ENCODE data around the gene MAD1L1. TPM values are rescaled to one million over a fixed set of nuclear protein-coding genes. Genes with fewer than 3 reads are reported as not detected.
"Not testable (repeated sequence)": the region's sequence is repeated elsewhere in the genome, so short reads cannot be mapped to it uniquely, and the experiment has no call there.

The MAD1L1 gene
- polyA plus RNA-seq, 2 donors = 18.0 to 24.9 TPM

GRCh38 chr7:1933066-1933750 lies 299.5 kb downstream of the MAD1L1 start:
- H3K36me3 ChIP-seq (ENCODE audit: control insufficient read depth in 2 of 2, insufficient read depth in 2 of 2, low read length in 1 of 2) = peaks cover 0 to 8% of the 10 kb centered on the region in 2 donors
- H3K4me3 ChIP-seq (ENCODE audit: low read depth in 1 of 2, low read length in 2 of 2) = no peak overlapping the region
- peaks cover 0 to 6% of the 10 kb centered on the region in 2 donors for H3K4me1 ChIP-seq (ENCODE audit: control insufficient read depth in 2 of 2, insufficient read depth in 2 of 2, low read length in 1 of 2)
- no peaks in the 10 kb centered on the region for H3K9me3 ChIP-seq (ENCODE audit: control insufficient read depth in 2 of 2, insufficient read depth in 1 of 2, low read depth in 1 of 2, low read length in 1 of 2)
- H3K27ac ChIP-seq (ENCODE audit: low read depth in 2 of 2, low read length in 1 of 2) = no peak overlapping the region
- WGBS, 2 donors = 88 to 89% methylated on average over 26 to 27 of the region's 27 CpGs
- no peaks in the 10 kb centered on the region for H3K27me3 ChIP-seq (ENCODE audit: control insufficient read depth in 1 of 2, insufficient read depth in 2 of 2, low read length in 2 of 2)

- Histone ChIP-seq H3K27ac (ENCODE audit: low read depth in 2 of 2, low read length in 1 of 2) (no peak overlapping the region), H3K36me3 (ENCODE audit: control insufficient read depth in 2 of 2, insufficient read depth in 2 of 2, low read length in 1 of 2) (peaks cover 0 to 8% of the 10 kb centered on the region in 2 donors), H3K4me3 (ENCODE audit: low read depth in 1 of 2, low read length in 2 of 2) (no peak overlapping the region), H3K27me3 (ENCODE audit: control insufficient read depth in 1 of 2, insufficient read depth in 2 of 2, low read length in 2 of 2) (no peaks in the 10 kb centered on the region), H3K4me1 (ENCODE audit: control insufficient read depth in 2 of 2, insufficient read depth in 2 of 2, low read length in 1 of 2) (peaks cover 0 to 6% of the 10 kb centered on the region in 2 donors), H3K9me3 (ENCODE audit: control insufficient read depth in 2 of 2, insufficient read depth in 1 of 2, low read depth in 1 of 2, low read length in 1 of 2) (no peaks in the 10 kb centered on the region)
- 95 to 96% methylated on average over 9 of the region's 9 CpGs for WGBS, 2 donors
These were observed 300.8 kb downstream of the MAD1L1 start for GRCh38 chr7:1931951-1932270.

- Histone ChIP-seq H3K36me3 (ENCODE audit: control insufficient read depth in 2 of 2, insufficient read depth in 2 of 2, low read length in 1 of 2) (peaks cover 0 to 6% of the 10 kb centered on the region in 2 donors), H3K4me3 (ENCODE audit: low read depth in 1 of 2, low read length in 2 of 2) (no peak overlapping the region), H3K27me3 (ENCODE audit: control insufficient read depth in 1 of 2, insufficient read depth in 2 of 2, low read length in 2 of 2) (no peaks in the 10 kb centered on the region), H3K4me1 (ENCODE audit: control insufficient read depth in 2 of 2, insufficient read depth in 2 of 2, low read length in 1 of 2) (peaks cover 0 to 6% of the 10 kb centered on the region in 2 donors), H3K27ac (ENCODE audit: low read depth in 2 of 2, low read length in 1 of 2) (no peak overlapping the region), H3K9me3 (ENCODE audit: control insufficient read depth in 2 of 2, insufficient read depth in 1 of 2, low read depth in 1 of 2, low read length in 1 of 2) (no peaks in the 10 kb centered on the region)
- 89 to 94% methylated on average over 22 of the region's 22 CpGs for WGBS, 2 donors
These were observed 301.3 kb downstream of the MAD1L1 start for GRCh38 chr7:1931256-1931950.

GRCh38 chr7:1930381-1931065 lies 302.2 kb downstream of the MAD1L1 start:
- WGBS, 2 donors = 94 to 95% methylated on average over 33 of the region's 36 CpGs
- Histone ChIP-seq H3K36me3 (ENCODE audit: control insufficient read depth in 2 of 2, insufficient read depth in 2 of 2, low read length in 1 of 2) (peaks cover 0 to 6% of the 10 kb centered on the region in 2 donors), H3K4me1 (ENCODE audit: control insufficient read depth in 2 of 2, insufficient read depth in 2 of 2, low read length in 1 of 2) (peaks cover 0 to 6% of the 10 kb centered on the region in 2 donors)

GRCh38 chr7:1929349-1929925 lies 303.3 kb downstream of the MAD1L1 start:
- not testable (repeated sequence) for H3K27ac ChIP-seq (ENCODE audit: low read depth in 2 of 2, low read length in 1 of 2); H3K27me3 ChIP-seq (ENCODE audit: control insufficient read depth in 1 of 2, insufficient read depth in 2 of 2, low read length in 2 of 2); H3K4me1 ChIP-seq (ENCODE audit: control insufficient read depth in 2 of 2, insufficient read depth in 2 of 2, low read length in 1 of 2); H3K36me3 ChIP-seq (ENCODE audit: control insufficient read depth in 2 of 2, insufficient read depth in 2 of 2, low read length in 1 of 2); H3K4me3 ChIP-seq (ENCODE audit: low read depth in 1 of 2, low read length in 2 of 2); H3K9me3 ChIP-seq (ENCODE audit: control insufficient read depth in 2 of 2, insufficient read depth in 1 of 2, low read depth in 1 of 2, low read length in 1 of 2)
- 93 to 97% methylated on average over 25 to 29 of the region's 29 CpGs for WGBS, 2 donors

More at GRCh38 chr7:1930381-1931065, 302.2 kb downstream of the MAD1L1 start:
- Histone ChIP-seq H3K4me3 (ENCODE audit: low read depth in 1 of 2, low read length in 2 of 2) (no peak overlapping the region), H3K9me3 (ENCODE audit: control insufficient read depth in 2 of 2, insufficient read depth in 1 of 2, low read depth in 1 of 2, low read length in 1 of 2) (no peaks in the 10 kb centered on the region), H3K27ac (ENCODE audit: low read depth in 2 of 2, low read length in 1 of 2) (no peak overlapping the region), H3K27me3 (ENCODE audit: control insufficient read depth in 1 of 2, insufficient read depth in 2 of 2, low read length in 2 of 2) (no peaks in the 10 kb centered on the region)

GRCh38 chr7:1928645-1929348 lies 303.9 kb downstream of the MAD1L1 start:
- H3K27ac ChIP-seq (ENCODE audit: low read depth in 2 of 2, low read length in 1 of 2) = no peak overlapping the region
- no peak overlapping the region for H3K4me3 ChIP-seq (ENCODE audit: low read depth in 1 of 2, low read length in 2 of 2)
- H3K9me3 ChIP-seq (ENCODE audit: control insufficient read depth in 2 of 2, insufficient read depth in 1 of 2, low read depth in 1 of 2, low read length in 1 of 2) = no peaks in the 10 kb centered on the region
- H3K36me3 ChIP-seq (ENCODE audit: control insufficient read depth in 2 of 2, insufficient read depth in 2 of 2, low read length in 1 of 2) = peaks cover 0 to 6% of the 10 kb centered on the region in 2 donors
- peaks cover 0 to 6% of the 10 kb centered on the region in 2 donors for H3K4me1 ChIP-seq (ENCODE audit: control insufficient read depth in 2 of 2, insufficient read depth in 2 of 2, low read length in 1 of 2)
- 60 to 78% methylated on average over 20 of the region's 20 CpGs for WGBS, 2 donors
- H3K27me3 ChIP-seq (ENCODE audit: control insufficient read depth in 1 of 2, insufficient read depth in 2 of 2, low read length in 2 of 2) = no peaks in the 10 kb centered on the region

- H3K4me3 ChIP-seq (ENCODE audit: low read depth in 1 of 2, low read length in 2 of 2) = no peak overlapping the region
- no peak overlapping the region for H3K27ac ChIP-seq (ENCODE audit: low read depth in 2 of 2, low read length in 1 of 2)
- 86 to 91% methylated on average over 35 of the region's 35 CpGs for WGBS, 2 donors
- no peaks in the 10 kb centered on the region for H3K9me3 ChIP-seq (ENCODE audit: control insufficient read depth in 2 of 2, insufficient read depth in 1 of 2, low read depth in 1 of 2, low read length in 1 of 2)
- H3K4me1 ChIP-seq (ENCODE audit: control insufficient read depth in 2 of 2, insufficient read depth in 2 of 2, low read length in 1 of 2) = peaks cover 0 to 6% of the 10 kb centered on the region in 2 donors
- H3K36me3 ChIP-seq (ENCODE audit: control insufficient read depth in 2 of 2, insufficient read depth in 2 of 2, low read length in 1 of 2) = peaks cover 0 to 7% of the 10 kb centered on the region in 2 donors
- no peaks in the 10 kb centered on the region for H3K27me3 ChIP-seq (ENCODE audit: control insufficient read depth in 1 of 2, insufficient read depth in 2 of 2, low read length in 2 of 2)
These were observed 304.7 kb downstream of the MAD1L1 start for GRCh38 chr7:1927937-1928644.

- no peaks in the 10 kb centered on the region for H3K9me3 ChIP-seq (ENCODE audit: control insufficient read depth in 2 of 2, insufficient read depth in 1 of 2, low read depth in 1 of 2, low read length in 1 of 2)
- 88 to 92% methylated on average over 5 of the region's 5 CpGs for WGBS, 2 donors
- no peak overlapping the region for H3K27ac ChIP-seq (ENCODE audit: low read depth in 2 of 2, low read length in 1 of 2)
These were observed 305.8 kb downstream of the MAD1L1 start for GRCh38 chr7:1926908-1927306.

More at GRCh38 chr7:1926908-1927306, 305.8 kb downstream of the MAD1L1 start:
- no peak overlapping the region for H3K4me3 ChIP-seq (ENCODE audit: low read depth in 1 of 2, low read length in 2 of 2)
- no peaks in the 10 kb centered on the region for H3K27me3 ChIP-seq (ENCODE audit: control insufficient read depth in 1 of 2, insufficient read depth in 2 of 2, low read length in 2 of 2)
- peaks cover 0 to 7% of the 10 kb centered on the region in 2 donors for H3K36me3 ChIP-seq (ENCODE audit: control insufficient read depth in 2 of 2, insufficient read depth in 2 of 2, low read length in 1 of 2)
- peaks cover 0 to 11% of the 10 kb centered on the region in 2 donors for H3K4me1 ChIP-seq (ENCODE audit: control insufficient read depth in 2 of 2, insufficient read depth in 2 of 2, low read length in 1 of 2)

All from esophagus (tissue), 2 donors.